Activated T-cell treated with anti-CD3 and anti-CD28 coated beads, Interleukin-2, amount 50 U/mL, for 1 hour (primary cell): ENCODE data around the gene KLHL2.
"Not testable (repeated sequence)": the region's sequence is repeated elsewhere in the genome, so short reads cannot be mapped to it uniquely, and the experiment has no call there.

Experiments used
- DNase-seq: peaks from one replicate; pipeline ENCODE4 v3.0.0-alpha.2; 2020

Gene KLHL2

DNA sequence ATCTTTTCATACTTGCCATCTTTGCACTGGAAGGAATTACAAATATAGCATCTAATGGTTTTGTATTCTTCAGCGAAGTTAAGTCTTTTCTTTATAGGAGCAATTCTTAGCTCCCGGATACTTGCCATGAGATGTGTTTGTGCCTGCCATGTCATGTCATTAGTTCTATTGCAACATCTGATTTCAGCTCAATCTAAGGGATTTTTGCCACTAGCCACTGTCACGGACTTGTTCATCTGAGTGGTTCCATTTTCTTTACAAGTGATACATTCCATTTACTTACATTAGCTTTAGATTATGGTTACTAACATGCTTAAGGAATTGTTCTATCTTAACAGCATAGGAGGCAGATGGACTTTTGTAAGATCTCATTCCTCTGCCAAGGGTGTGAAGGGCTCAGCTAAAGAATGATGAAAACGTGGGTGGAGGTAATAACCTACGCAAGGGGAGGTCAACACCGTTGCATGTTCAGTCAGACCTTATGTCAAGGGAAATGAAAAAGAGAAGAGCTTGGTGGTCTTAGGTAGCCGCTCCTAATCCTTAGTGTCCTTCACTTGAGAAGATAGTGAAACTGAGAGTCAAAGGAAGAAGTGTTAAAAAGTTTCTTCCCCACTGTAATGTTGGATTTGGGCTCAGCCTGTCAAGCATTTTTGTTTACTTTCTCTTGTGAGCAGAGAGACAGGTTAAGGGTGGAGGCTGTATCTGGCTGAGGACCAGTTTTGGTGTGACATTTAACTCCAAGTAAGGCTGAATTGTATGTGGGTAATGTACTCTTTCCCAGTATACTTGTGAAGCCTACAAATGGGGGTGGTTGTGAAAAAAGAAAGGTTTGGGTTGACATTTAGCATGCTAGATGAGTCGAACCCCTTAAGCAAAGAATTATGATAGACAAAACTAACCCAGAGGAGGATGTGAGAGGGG is 3.6 kb upstream of the KLHL2 start:
- DNase-seq: no peak

GRCh38 chr4:165204462-165204830 is 2.9 kb upstream of the KLHL2 start:
- no peak for DNase-seq

DNA sequence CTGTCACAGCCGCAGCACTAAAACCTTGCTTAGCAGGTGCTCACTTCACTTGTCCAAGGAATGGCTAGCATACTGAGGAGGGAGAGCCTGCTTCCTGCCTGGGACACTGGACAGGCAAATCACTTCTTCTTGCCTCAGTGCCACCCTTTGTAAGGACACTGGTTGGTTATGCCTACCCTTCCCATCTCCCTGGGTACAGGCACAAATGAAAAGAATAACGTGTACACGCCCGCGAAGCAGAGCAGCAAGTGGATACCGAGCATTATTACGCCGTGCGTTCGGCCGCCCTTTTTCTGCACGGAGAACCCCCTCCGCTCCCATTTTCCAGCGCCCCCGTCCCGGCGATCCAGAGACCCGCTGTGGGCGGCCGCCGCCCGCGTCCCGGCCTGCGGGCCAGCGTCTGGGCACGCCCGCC is 338 bp upstream of the KLHL2 start:
- DNase-seq: no peak

DNA sequence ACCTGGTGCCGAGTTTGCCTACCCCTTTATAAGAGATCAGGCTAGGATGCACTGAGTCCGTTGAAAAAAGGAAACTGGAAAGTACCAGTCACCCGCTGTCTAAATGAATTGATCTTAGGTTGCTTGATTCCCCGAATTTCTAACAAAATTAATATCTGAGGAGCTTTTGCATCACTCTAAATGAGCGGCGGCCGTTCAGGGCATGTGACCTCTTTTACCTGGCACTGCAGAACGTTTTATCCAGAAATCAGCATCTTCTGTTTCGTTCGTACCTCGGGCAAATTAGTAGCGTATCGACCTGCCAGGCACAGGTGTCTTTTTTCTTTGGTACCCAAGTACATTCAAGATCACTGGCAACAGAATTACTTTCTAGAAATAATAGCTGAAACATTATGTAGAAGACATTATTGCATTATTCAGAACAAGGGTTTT is 876 bp downstream of the KLHL2 start:
- DNase-seq: no peak

- DNase-seq: no peak
Measured at GRCh38 chr4:165208741-165209388, 1.5 kb downstream of the KLHL2 start.

DNA sequence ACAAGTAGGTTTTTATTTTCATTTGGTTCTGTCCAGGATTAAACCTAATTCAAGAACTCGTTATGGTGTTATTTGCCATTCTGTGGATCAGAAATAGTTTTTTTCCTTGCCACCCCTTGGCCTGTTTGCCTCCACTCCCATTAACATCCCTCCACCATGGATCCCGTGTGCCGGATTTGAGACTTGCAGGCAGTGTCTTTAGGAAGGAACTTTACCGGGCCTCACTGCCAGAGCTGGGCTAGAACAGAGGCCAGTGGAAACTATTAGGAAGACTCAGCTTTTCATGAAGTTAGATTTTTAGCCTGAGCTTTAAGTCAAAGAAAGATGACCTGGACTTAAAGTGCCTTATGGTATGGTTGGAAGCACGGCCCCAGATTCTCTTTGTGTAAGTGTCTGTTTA is 2.4 kb downstream of the KLHL2 start:
- DNase-seq: no peak

DNA sequence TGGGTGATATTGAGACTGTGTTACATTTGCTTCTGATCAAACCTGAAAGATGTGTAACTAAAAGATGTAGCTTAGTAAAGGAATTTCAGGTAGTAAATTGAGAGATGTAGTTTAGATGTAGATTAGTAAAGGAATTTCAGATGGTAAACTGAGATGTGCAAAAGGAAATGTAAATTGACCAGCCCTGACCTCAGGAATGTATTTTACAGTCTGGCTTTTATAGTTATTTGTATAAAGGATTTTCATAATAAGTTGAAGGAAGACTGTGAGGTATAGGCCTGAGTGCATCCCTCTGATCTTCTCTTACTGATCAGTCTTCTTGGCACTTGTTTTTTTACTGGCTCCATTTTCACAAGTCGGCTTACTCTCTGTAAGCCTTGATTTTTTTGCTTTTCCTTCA is 3.2 kb downstream of the KLHL2 start:
- no peak for DNase-seq

DNA sequence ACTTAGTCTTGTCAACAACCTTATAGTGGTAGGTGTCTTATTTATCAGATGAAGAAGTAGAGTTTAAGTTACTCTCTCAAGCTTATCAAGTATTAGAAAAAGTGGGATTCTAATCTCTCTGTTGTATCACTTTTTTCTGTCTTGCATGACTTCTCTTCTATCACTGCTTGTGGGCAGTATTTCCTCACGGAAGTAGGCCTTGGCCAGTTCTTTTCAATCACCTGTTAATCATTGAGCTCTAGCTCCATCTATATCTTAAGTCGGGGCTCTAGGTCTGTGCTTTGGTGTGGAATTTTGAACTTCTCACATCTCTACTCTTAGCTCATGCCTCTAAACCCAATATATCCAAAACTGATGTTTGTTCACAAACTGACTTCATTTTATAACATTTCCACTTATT is 5.3 kb downstream of the KLHL2 start:
- not testable (repeated sequence) for DNase-seq

DNA sequence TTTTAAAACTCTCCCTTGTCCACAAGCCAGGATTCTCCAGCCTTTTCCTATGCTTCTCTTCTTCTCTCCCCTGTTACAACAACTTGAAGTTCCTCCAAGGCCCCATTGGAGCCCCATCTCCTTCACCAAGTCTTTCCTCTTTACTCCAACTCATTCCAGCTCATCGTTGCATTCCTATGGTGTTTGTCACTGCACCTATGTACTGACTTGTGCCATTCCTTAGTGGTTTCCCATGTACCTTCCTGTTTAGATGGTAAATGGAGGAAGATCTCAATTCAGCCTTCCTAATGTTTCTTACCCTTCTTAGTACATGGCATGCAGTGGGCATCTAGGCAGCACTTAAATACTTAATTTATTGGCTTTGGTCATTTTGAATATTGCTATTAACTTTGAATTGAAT is 6.0 kb downstream of the KLHL2 start:
- DNase-seq: not testable (repeated sequence)

- not testable (repeated sequence) for DNase-seq
Measured at GRCh38 chr4:165213991-165214709, 6.8 kb downstream of the KLHL2 start.

GRCh38 chr4:165215034-165215751 is 7.8 kb downstream of the KLHL2 start:
- DNase-seq: peak; percentile 29

GRCh38 chr4:165215761-165216487 is 8.6 kb downstream of the KLHL2 start:
- DNase-seq: not testable (repeated sequence)

DNA sequence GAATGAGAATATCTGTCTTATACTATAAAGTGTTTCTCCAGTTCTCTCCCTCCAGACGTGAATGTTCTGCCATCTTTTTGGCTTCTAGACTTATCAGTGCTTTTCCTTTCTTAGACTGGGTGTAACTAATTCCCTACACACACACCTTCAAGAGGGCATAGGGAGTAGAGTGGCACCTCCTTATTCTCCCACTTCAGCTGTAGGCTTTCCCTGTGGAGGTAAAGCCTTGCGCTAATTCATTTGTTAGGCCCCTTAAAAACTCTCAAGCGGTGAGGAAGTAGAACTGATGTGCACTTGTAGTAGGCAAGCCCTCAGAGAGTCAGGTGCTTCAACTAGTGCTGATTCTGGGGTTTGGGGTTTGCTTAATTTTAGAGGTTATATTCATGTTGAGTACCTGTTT is 10.0 kb downstream of the KLHL2 start:
- DNase-seq: no peak

GRCh38 chr4:165221306-165221705 is 13.9 kb downstream of the KLHL2 start:
- DNase-seq: not testable (repeated sequence)

GRCh38 chr4:165221993-165222650 is 14.8 kb downstream of the KLHL2 start:
- not testable (repeated sequence) for DNase-seq

- DNase-seq: no peak
Measured at GRCh38 chr4:165222651-165222994, 15.3 kb downstream of the KLHL2 start.

- DNase-seq: not testable (repeated sequence)
Measured at GRCh38 chr4:165227401-165227800, 20.0 kb downstream of the KLHL2 start.

GRCh38 chr4:165229490-165230200 is 22.3 kb downstream of the KLHL2 start:
- not testable (repeated sequence) for DNase-seq

GRCh38 chr4:165232623-165233433 is 25.5 kb downstream of the KLHL2 start:
- DNase-seq: not testable (repeated sequence)

DNA sequence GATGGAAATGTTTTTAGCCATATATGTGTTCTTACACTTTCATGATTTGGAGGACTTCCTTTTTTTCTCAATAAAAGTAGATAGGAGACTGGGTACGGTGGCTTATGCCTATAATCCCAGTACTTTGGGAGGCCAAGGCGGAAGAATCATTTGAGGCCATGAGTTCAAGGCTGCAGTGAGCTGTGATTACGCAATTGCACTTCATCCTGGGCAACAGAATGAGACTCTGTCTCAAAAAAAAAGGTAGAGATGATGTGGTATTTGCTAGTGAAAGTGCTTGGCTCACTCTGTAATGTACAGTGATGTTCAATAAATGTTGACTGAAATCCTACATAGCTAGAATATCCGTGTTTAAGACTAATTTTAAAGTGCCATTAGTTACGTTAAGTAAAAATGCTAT is 27.4 kb downstream of the KLHL2 start:
- DNase-seq: no peak
